Measurements from ENCODE around the gene BLACAT1. TPM values are rescaled to one million over a fixed set of nuclear protein-coding genes. Genes with fewer than 3 reads are reported as not detected.
"Not testable (repeated sequence)": the region's sequence is repeated elsewhere in the genome, so short reads cannot be mapped to it uniquely, and the experiment has no call there.

BLACAT1 gene
- total and polyA plus RNA-seq, 5 donors = 0.07 to 0.09 TPM; not detected in 3

GRCh38 chr1:205437570-205437969 lies 18.3 kb downstream of the BLACAT1 start:
- Histone ChIP-seq H3K27ac (ENCODE audit: low read length) (no peak overlapping the region), H3K4me3 (ENCODE audit: low read length) (no peak overlapping the region), H3K9me3 (ENCODE audit: control insufficient read depth, low read length) (no peaks in the 10 kb centered on the region), H3K27me3 (ENCODE audit: control insufficient read depth, insufficient read depth) (no peaks in the 10 kb centered on the region), H3K4me1 (ENCODE audit: control insufficient read depth, insufficient read depth, low read length) (peaks cover 18% of the 10 kb centered on the region)
- DNase-seq (no peak), ATAC-seq (no peak)
- WGBS = 82% methylated on average over 2 of the region's 2 CpGs
- intact Hi-C loops (cut with DNase I) = loop anchor here in 1 of 4 donors (10.0 kb wide), 1 partner anchor 47 kb away; no protein-coding TSS in a partner anchor

DNA sequence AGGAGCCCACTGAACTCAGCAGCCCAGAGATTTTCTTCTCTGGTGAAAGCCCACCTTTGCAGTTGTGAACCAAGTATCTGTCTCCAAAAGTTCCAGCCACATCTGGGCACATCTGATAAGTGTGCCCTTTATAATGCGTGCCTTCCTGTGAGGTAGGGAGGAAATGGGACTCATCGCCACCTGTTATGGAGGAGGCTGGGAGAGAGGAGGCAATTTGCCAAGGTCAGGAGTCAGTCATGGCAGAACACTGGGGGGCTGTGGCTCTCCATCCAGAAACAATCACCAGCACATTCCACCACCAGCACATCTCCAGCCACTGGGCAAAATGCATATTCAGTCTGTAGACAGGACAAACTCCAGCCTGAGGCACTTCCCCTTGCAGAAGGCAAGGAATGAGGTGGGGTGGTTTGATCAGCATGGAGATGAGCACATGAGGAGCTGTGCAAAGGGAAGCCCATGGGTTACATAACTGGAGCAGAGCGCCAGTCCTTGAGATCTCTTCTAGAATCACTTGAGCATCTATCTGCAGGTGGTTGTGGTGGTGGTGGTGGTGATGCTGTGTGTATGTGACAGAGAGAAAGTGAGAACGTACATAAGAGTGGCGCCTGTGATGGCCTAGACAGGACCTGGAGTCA lies 19.0 kb downstream of the BLACAT1 start:
- WGBS = 88% methylated on average over 5 of the region's 5 CpGs
- Histone ChIP-seq H3K9me3 (ENCODE audit: control insufficient read depth, low read length) (no peaks in the 10 kb centered on the region), H3K27me3 (ENCODE audit: control insufficient read depth, insufficient read depth) (no peaks in the 10 kb centered on the region), H3K4me3 (ENCODE audit: low read length) (no peak overlapping the region), H3K27ac (ENCODE audit: low read length) (no peak overlapping the region), H3K4me1 (ENCODE audit: control insufficient read depth, insufficient read depth, low read length) (peaks cover 16% of the 10 kb centered on the region)
- intact Hi-C loops (cut with DNase I) = loop anchor here in 1 of 4 donors (10.0 kb wide), 1 partner anchor 48 kb away; no protein-coding TSS in a partner anchor
- DNase-seq = no peak
- no peak for ATAC-seq

GRCh38 chr1:205435578-205436573 lies 20.0 kb downstream of the BLACAT1 start:
- no peak for DNase-seq
- Histone ChIP-seq H3K9me3 (ENCODE audit: control insufficient read depth, low read length) (no peaks in the 10 kb centered on the region), H3K27me3 (ENCODE audit: control insufficient read depth, insufficient read depth) (no peaks in the 10 kb centered on the region), H3K4me3 (ENCODE audit: low read length) (no peak overlapping the region), H3K27ac (ENCODE audit: low read length) (no peak overlapping the region), H3K4me1 (ENCODE audit: control insufficient read depth, insufficient read depth, low read length) (peaks cover 15% of the 10 kb centered on the region)
- WGBS = 68% methylated on average over 11 of the region's 11 CpGs
- ATAC-seq = no peak
- intact Hi-C loops (cut with DNase I) = loop anchor here in 1 of 4 donors (10.0 kb wide), 1 partner anchor 49 kb away; no protein-coding TSS in a partner anchor

- H3K9me3 ChIP-seq (ENCODE audit: control insufficient read depth, low read length) = no peaks in the 10 kb centered on the region
- DNase-seq = no peak
- WGBS = 87% methylated on average over 6 of the region's 6 CpGs
- intact Hi-C loops (cut with DNase I) = loop anchor here in 1 of 4 donors (10.0 kb wide), 1 partner anchor 50 kb away; no protein-coding TSS in a partner anchor
- no peak overlapping the region for H3K4me3 ChIP-seq (ENCODE audit: low read length)
- H3K27me3 ChIP-seq (ENCODE audit: control insufficient read depth, insufficient read depth) = no peaks in the 10 kb centered on the region
- no peak for ATAC-seq
- H3K4me1 ChIP-seq (ENCODE audit: control insufficient read depth, insufficient read depth, low read length) = peaks cover 15% of the 10 kb centered on the region
- no peak overlapping the region for H3K27ac ChIP-seq (ENCODE audit: low read length)
Observed at GRCh38 chr1:205434738-205435137, 21.1 kb downstream of the BLACAT1 start.

DNA sequence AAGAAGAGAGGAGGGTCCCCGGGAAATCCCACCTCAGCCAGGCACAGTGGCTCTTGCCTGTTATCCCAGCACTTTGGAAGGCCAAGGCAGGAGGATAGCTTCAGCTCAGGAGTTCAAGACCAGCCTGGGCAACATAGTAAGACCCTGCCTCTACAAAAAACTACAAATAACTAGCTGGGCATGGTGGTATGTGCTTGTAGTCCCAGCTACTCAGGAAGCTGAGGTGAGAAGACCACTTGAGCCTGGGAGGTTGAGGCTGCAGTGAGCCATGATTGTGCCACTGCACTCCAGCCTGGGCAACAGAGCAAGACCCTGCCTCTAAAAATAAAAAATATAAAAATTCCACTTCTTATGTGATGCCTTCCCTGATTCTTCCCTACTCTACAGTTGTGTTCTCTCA lies 23.2 kb downstream of the BLACAT1 start:
- H3K9me3 ChIP-seq (ENCODE audit: control insufficient read depth, low read length); H3K4me1 ChIP-seq (ENCODE audit: control insufficient read depth, insufficient read depth, low read length); DNase-seq; H3K27ac ChIP-seq (ENCODE audit: low read length); H3K27me3 ChIP-seq (ENCODE audit: control insufficient read depth, insufficient read depth); ATAC-seq; H3K4me3 ChIP-seq (ENCODE audit: low read length): not testable (repeated sequence)
- intact Hi-C loops (cut with DNase I) = loop anchor here in 1 of 4 donors (10.0 kb wide), 1 partner anchor 52 kb away; no protein-coding TSS in a partner anchor
- whole genome bisulfite sequencing = 91% methylated on average over 1 of the region's 1 CpG

DNA sequence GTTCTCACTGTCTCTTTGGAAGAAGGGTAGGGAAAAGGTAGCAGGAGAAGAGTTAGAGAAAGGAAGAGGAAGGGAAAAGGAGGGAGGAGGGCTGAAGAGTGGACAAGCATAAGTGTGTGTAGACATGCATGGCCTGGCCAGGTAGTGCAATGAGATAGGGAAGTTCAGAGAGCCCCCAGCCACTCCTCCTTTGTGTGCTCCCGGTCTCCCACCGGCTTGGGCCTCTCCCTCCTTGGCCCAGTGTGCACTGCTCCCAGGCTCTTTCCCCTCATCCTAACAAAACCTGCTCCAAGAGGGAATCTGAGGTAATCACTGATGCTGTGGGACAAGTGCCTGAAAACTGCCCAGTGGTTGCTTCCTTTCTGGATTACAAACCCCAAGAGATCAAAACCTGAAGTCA lies 23.7 kb downstream of the BLACAT1 start:
- ATAC-seq (no peak), DNase-seq (no peak)
- H3K27ac ChIP-seq (ENCODE audit: low read length) = no peak overlapping the region
- peaks cover 2% of the 10 kb centered on the region for H3K4me1 ChIP-seq (ENCODE audit: control insufficient read depth, insufficient read depth, low read length)
- intact Hi-C loops (cut with DNase I) = loop anchor here in 1 of 4 donors (10.0 kb wide), 1 partner anchor 53 kb away; no protein-coding TSS in a partner anchor
- 59% methylated on average over 2 of the region's 2 CpGs for WGBS
- no peak overlapping the region for H3K4me3 ChIP-seq (ENCODE audit: low read length)
- no peaks in the 10 kb centered on the region for H3K9me3 ChIP-seq (ENCODE audit: control insufficient read depth, low read length)
- H3K27me3 ChIP-seq (ENCODE audit: control insufficient read depth, insufficient read depth) = no peaks in the 10 kb centered on the region

GRCh38 chr1:205430696-205431305 lies 25.0 kb downstream of the BLACAT1 start:
- H3K9me3 ChIP-seq (ENCODE audit: control insufficient read depth, low read length) = no peaks in the 10 kb centered on the region
- 7% methylated on average over 32 of the region's 32 CpGs for WGBS
- H3K4me3 ChIP-seq (ENCODE audit: low read length) = peak overlapping the region; percentile 61
- H3K4me1 ChIP-seq (ENCODE audit: control insufficient read depth, insufficient read depth, low read length) = peaks cover 2% of the 10 kb centered on the region
- peak; percentile 60 to 82 (median 82) for DNase-seq
- no peaks in the 10 kb centered on the region for H3K27me3 ChIP-seq (ENCODE audit: control insufficient read depth, insufficient read depth)
- H3K27ac ChIP-seq (ENCODE audit: low read length) = no peak overlapping the region
- intact Hi-C loops (cut with DNase I) = loop anchor here in 1 of 4 donors (10.0 kb wide), 1 partner anchor 54 kb away; no protein-coding TSS in a partner anchor
- ATAC-seq = peak; percentile 75 to 79

- Histone ChIP-seq H3K27me3 (ENCODE audit: control insufficient read depth, insufficient read depth) (no peaks in the 10 kb centered on the region), H3K4me1 (ENCODE audit: control insufficient read depth, insufficient read depth, low read length) (peaks cover 2% of the 10 kb centered on the region), H3K4me3 (ENCODE audit: low read length) (peak overlapping the region; percentile 61), H3K9me3 (ENCODE audit: control insufficient read depth, low read length) (no peaks in the 10 kb centered on the region), H3K27ac (ENCODE audit: low read length) (no peak overlapping the region)
- ATAC-seq (no peak), DNase-seq (no peak)
- 58% methylated on average over 29 of the region's 29 CpGs for WGBS
- intact Hi-C loops (cut with DNase I) = loop anchor here in 1 of 4 donors (10.0 kb wide), 1 partner anchor 55 kb away; no protein-coding TSS in a partner anchor
Observed at GRCh38 chr1:205429762-205430695, 25.8 kb downstream of the BLACAT1 start.

DNA sequence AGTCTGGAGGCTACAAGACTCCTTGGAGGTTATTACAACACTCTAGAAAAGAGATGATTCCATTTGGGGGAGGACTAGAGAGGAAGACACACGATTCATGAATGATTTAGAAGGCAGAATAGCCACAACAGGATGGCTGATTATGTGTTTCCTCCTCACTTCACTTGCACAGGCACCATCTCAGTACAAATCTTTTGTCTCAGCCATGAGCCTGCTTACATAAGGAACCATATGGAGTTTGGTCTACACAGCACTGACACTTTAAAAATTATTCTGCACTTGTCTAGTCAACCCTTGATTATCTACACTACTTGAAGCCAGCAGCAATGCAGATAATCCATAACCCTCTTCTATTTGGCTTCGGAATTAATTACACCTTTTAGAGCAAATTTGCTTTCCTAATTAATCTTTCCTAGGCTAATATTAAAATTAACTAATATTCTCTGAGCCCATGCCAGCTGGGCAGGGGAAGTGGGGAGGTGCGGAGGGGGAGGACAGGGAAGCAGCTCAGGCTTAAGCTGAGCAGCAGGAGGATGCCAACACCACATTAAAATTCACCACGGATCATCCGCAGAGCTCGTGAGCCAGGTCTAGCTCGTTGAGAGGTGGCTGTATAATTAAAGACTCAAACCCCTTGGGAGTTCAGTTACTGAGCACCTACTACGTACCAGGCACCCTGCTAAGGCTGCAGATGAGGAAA lies 30.8 kb downstream of the BLACAT1 start:
- Histone ChIP-seq H3K4me1 (ENCODE audit: control insufficient read depth, insufficient read depth, low read length) (no peaks in the 10 kb centered on the region), H3K4me3 (ENCODE audit: low read length) (no peak overlapping the region), H3K27me3 (ENCODE audit: control insufficient read depth, insufficient read depth) (no peaks in the 10 kb centered on the region), H3K9me3 (ENCODE audit: control insufficient read depth, low read length) (no peaks in the 10 kb centered on the region), H3K27ac (ENCODE audit: low read length) (no peak overlapping the region)
- DNase-seq (no peak), ATAC-seq (no peak)
- intact Hi-C loops (cut with DNase I) = no loop called here
- WGBS = 56% methylated on average over 8 of the region's 8 CpGs
